ENCODE results near the gene IRF3. TPM values are rescaled to one million over a fixed set of nuclear protein-coding genes. Genes with fewer than 3 reads are reported as not detected.

IRF3 gene
- total and polyA plus RNA-seq, 12 donors, result 23.2 to 328 (median 64.4) TPM

GRCh38 chr19:49677901-49678674 is 12.4 kb upstream of the IRF3 start:
- no peaks in the 10 kb centered on the region for H3K27me3 ChIP-seq
- 0 to 4% (median 2%) methylated on average over 12 to 21 of the region's 21 CpGs for WGBS, 4 donors
- intact Hi-C loops (cut with DNase I), result loop anchor here in 1 of 2 donors (10.0 kb wide), 1 partner anchor 93 kb away; the partner anchor contains the start of genes NOSIP and PRRG2
- H3K9me3 ChIP-seq (replicated peaks in 1 of 3), result no peaks in the 10 kb centered on the region
- TF ChIP-seq CTCF (IDR thresholded peaks at IDR 0.05) (peak; percentile 29 to 71 (median 60)), POLR2A (IDR thresholded peaks at IDR 0.05) (no peak)
- peak overlapping the region; percentile 68 to 96 (median 82) for H3K27ac ChIP-seq
- peak; percentile 64 to 88 (median 76) for DNase-seq
- peaks cover 32 to 50% of the 10 kb centered on the region in 2 donors for H3K4me1 ChIP-seq (replicated peaks in 1 of 2)
- H3K36me3 ChIP-seq (replicated peaks in 1 of 2), result peaks cover 0 to 24% of the 10 kb centered on the region in 2 donors
- peak overlapping the region; percentile 13 to 98 (median 94) for H3K4me3 ChIP-seq

- no peaks in the 10 kb centered on the region for H3K9me3 ChIP-seq (replicated peaks in 1 of 3)
- no peak for TF ChIP-seq CTCF (IDR thresholded peaks at IDR 0.05)
- TF ChIP-seq POLR2A (IDR thresholded peaks at IDR 0.05), result peak; percentile 86 to 87
- peak within 1 kb of the TSS; percentile 13 to 98 (median 94) for H3K4me3 ChIP-seq
- peaks cover 32 to 49% of the 10 kb centered on the region in 2 donors for H3K4me1 ChIP-seq (replicated peaks in 1 of 2)
- H3K36me3 ChIP-seq (replicated peaks in 1 of 2), result peaks cover 0 to 17% of the 10 kb centered on the region in 2 donors
- 0 to 1% (median 1%) methylated on average over 21 to 57 of the region's 57 CpGs for WGBS, 4 donors
- H3K27me3 ChIP-seq, result no peaks in the 10 kb centered on the region
- intact Hi-C loops (cut with DNase I), result loop anchor here in 1 of 2 donors (10.0 kb wide), 1 partner anchor 93 kb away; the partner anchor contains the start of genes NOSIP and PRRG2
- H3K27ac ChIP-seq, result peak within 1 kb of the TSS; percentile 74 to 97 (median 94)
- peak in 4 of 7 donors; percentile 41 to 67 (median 52) for DNase-seq
Measured at GRCh38 chr19:49677231-49677900, 11.7 kb upstream of the IRF3 start, which contains the start of gene PRMT1. TSS of gene PRMT1 (plus strand) at chr19:49677271. CDS start at chr19:49677281, 10 bp downstream.

- Histone ChIP-seq H3K27ac (peak overlapping the region; percentile 74 to 97 (median 94)), H3K4me3 (peak overlapping the region in 2 of 4 donors; percentile 95 to 98), H3K36me3 (replicated peaks in 1 of 2) (peaks cover 0 to 11% of the 10 kb centered on the region in 2 donors), H3K9me3 (replicated peaks in 1 of 3) (no peaks in the 10 kb centered on the region), H3K27me3 (no peaks in the 10 kb centered on the region), H3K4me1 (replicated peaks in 1 of 2) (peaks cover 27 to 43% of the 10 kb centered on the region in 2 donors)
- DNase-seq, result peak; percentile 100
- intact Hi-C loops (cut with DNase I), result loop anchor here in 1 of 2 donors (10.0 kb wide), 1 partner anchor 92 kb away; the partner anchor contains the start of genes NOSIP and PRRG2
- TF ChIP-seq CTCF (IDR thresholded peaks at IDR 0.05), result no peak
- no peak for TF ChIP-seq POLR2A (IDR thresholded peaks at IDR 0.05)
- 0 to 1% (median 0%) methylated on average over 27 to 34 of the region's 34 CpGs; no CpG with 5 or more reads in 1 of the 4 donors for WGBS, 4 donors
Measured at GRCh38 chr19:49676784-49677230, 11.2 kb upstream of the IRF3 start.
